H9 (cell line): Measurements from ENCODE around the gene RAP1GDS1. TPM values are rescaled to one million over a fixed set of nuclear protein-coding genes. Genes with fewer than 3 reads are reported as not detected.

Source experiments
- DNase-seq: peaks from one replicate; pipeline ENCODE4 v3.0.0-alpha.2; 2017
- H2AFZ ChIP-seq: one replicate; pipeline ENCODE4 v1.6.1; 2013; ENCODE audit warnings: mild to moderate bottlenecking, low read length, control low read depth, moderate library complexity
- H2AK5ac ChIP-seq: 2 replicates; pipeline ENCODE4 v1.6.1; 2013; ENCODE audit warnings: low read length, control low read depth, mixed read lengths; ENCODE audit not compliant: insufficient read length
- H2BK120ac ChIP-seq: one replicate; pipeline ENCODE4 v1.6.1; 2013; ENCODE audit warnings: low read depth, mild to moderate bottlenecking, low read length, control low read depth, inconsistent platforms; ENCODE audit not compliant: poor library complexity, severe bottlenecking
- H2BK12ac ChIP-seq: 2 replicates; pipeline ENCODE4 v1.6.1; 2013; ENCODE audit warnings: low read length, control low read depth, mixed read lengths, low read depth; ENCODE audit not compliant: insufficient read length
- H2BK15ac ChIP-seq: 2 replicates; pipeline ENCODE4 v1.6.1; 2013; ENCODE audit warnings: low read depth, low read length, control low read depth
- H2BK20ac ChIP-seq: one replicate; pipeline ENCODE4 v1.6.1; 2013; ENCODE audit warnings: low read depth, mild to moderate bottlenecking, low read length, control low read depth, inconsistent platforms; ENCODE audit not compliant: poor library complexity, severe bottlenecking
- H2BK5ac ChIP-seq: 2 replicates; pipeline ENCODE4 v1.6.1; 2013; ENCODE audit warnings: low read length, control low read depth, mixed read lengths; ENCODE audit not compliant: insufficient read length
- H3K14ac ChIP-seq: 2 replicates; pipeline ENCODE4 v1.6.1; 2013; ENCODE audit warnings: low read length, control low read depth; ENCODE audit not compliant: insufficient read depth
- H3K18ac ChIP-seq: 2 replicates; pipeline ENCODE4 v1.6.1; 2013; ENCODE audit warnings: low read depth, mild to moderate bottlenecking, mixed read lengths, low read length, control low read depth; ENCODE audit not compliant: insufficient read length
- H3K23ac ChIP-seq: 2 replicates; pipeline ENCODE4 v1.6.1; 2013; ENCODE audit warnings: low read length, control low read depth, mixed read lengths, low read depth; ENCODE audit not compliant: insufficient read length
- H3K23me2 ChIP-seq: 2 replicates; pipeline ENCODE4 v1.6.1; 2013; ENCODE audit warnings: low read depth, mild to moderate bottlenecking, mixed read lengths, low read length, control low read depth; ENCODE audit not compliant: insufficient read length, poor library complexity, severe bottlenecking
- H3K27ac ChIP-seq: 2 replicates; pipeline ENCODE4 v1.5.1; 2013; ENCODE audit warnings: low read length, control low read depth, mixed read lengths, low read depth; ENCODE audit not compliant: insufficient read length
- H3K27me3 ChIP-seq: 2 replicates; pipeline ENCODE4 v1.6.1; 2013; ENCODE audit warnings: low read length, control low read depth, inconsistent platforms; ENCODE audit not compliant: insufficient read depth
- H3K4ac ChIP-seq: 2 replicates; pipeline ENCODE4 v1.6.1; 2013; ENCODE audit warnings: low read depth, mild to moderate bottlenecking, control low read depth, inconsistent platforms, low read length, moderate library complexity
- H3K4me1 ChIP-seq: 2 replicates; pipeline ENCODE4 v1.6.1; 2013; ENCODE audit warnings: low read length, control low read depth, inconsistent platforms; ENCODE audit not compliant: insufficient read depth
- H3K4me2 ChIP-seq: 2 replicates; pipeline ENCODE4 v1.6.1; 2013; ENCODE audit warnings: low read length, control low read depth, mixed read lengths; ENCODE audit not compliant: insufficient read length, insufficient read depth
- H3K56ac ChIP-seq: 2 replicates; pipeline ENCODE4 v1.6.1; 2013; ENCODE audit warnings: low read depth, mild to moderate bottlenecking, mixed read lengths, low read length, control low read depth; ENCODE audit not compliant: insufficient read length
- H3K79me1 ChIP-seq: 2 replicates; pipeline ENCODE4 v1.6.1; 2013; ENCODE audit warnings: low read depth, mild to moderate bottlenecking, moderate library complexity, low read length, control low read depth, inconsistent platforms; ENCODE audit not compliant: insufficient read depth, poor library complexity, severe bottlenecking
- H3K79me2 ChIP-seq: 2 replicates; pipeline ENCODE4 v1.6.1; 2013; ENCODE audit warnings: low read length, control low read depth, inconsistent platforms; ENCODE audit not compliant: insufficient read depth
- H3K9ac ChIP-seq: 2 replicates; pipeline ENCODE4 v1.6.1; 2013; ENCODE audit warnings: low read length, control low read depth, mixed read lengths; ENCODE audit not compliant: insufficient read length; ENCODE audit errors: extremely low read depth
- H3K9me3 ChIP-seq: one replicate; pipeline ENCODE4 v1.6.1; 2013; ENCODE audit warnings: low read depth, low read length, inconsistent platforms; ENCODE audit not compliant: control insufficient read depth
- H3T11ph ChIP-seq: one replicate; pipeline ENCODE4 v1.6.1; 2013; ENCODE audit warnings: mild to moderate bottlenecking, low read length, control low read depth, inconsistent platforms
- H4K20me1 ChIP-seq: one replicate; pipeline ENCODE4 v1.6.1; 2013; ENCODE audit not compliant: control insufficient read depth, insufficient read length, insufficient read depth
- H4K5ac ChIP-seq: 2 replicates; pipeline ENCODE4 v1.6.1; 2013; ENCODE audit warnings: low read depth, mild to moderate bottlenecking, mixed read lengths, low read length, control low read depth; ENCODE audit not compliant: insufficient read length
- H4K8ac ChIP-seq: replicated peaks from 2 replicates; pipeline ENCODE4 v1.6.1; 2013; ENCODE audit warnings: low read length, control low read depth, mixed read lengths, low read depth; ENCODE audit not compliant: insufficient read length
- H4K91ac ChIP-seq: 2 replicates; pipeline ENCODE4 v1.6.1; 2013; ENCODE audit warnings: low read depth, mild to moderate bottlenecking, moderate library complexity, mixed read lengths, low read length, control low read depth; ENCODE audit not compliant: insufficient read length
- H3K27ac Mint-ChIP-seq, 3 experiments: 2 replicates in 2 of 3; 3 replicates in 1 of 3; pipeline ENCODE4 v1.8.0; 2020 to 2021; ENCODE audit warnings: mixed read lengths in 3 of 3, mild to moderate bottlenecking in 1 of 3, moderate library complexity in 1 of 3
- H3K27me3 Mint-ChIP-seq: 2 replicates; pipeline ENCODE4 v1.8.0; 2021; ENCODE audit warnings: low read depth, mild to moderate bottlenecking, moderate library complexity, mixed read lengths
- H3K36me3 Mint-ChIP-seq, 3 experiments: 2 replicates in 2 of 3; 3 replicates in 1 of 3; pipeline ENCODE4 v1.8.0; 2020 to 2021; ENCODE audit warnings: low read depth in 3 of 3, mixed read lengths in 3 of 3; ENCODE audit not compliant: insufficient read depth in 1 of 3
- H3K4me1 Mint-ChIP-seq, 2 experiments: 2 replicates each; pipeline ENCODE4 v1.8.0; 2020; ENCODE audit warnings: mixed read lengths in 2 of 2
- H3K4me3 Mint-ChIP-seq, 2 experiments: 2 replicates in 1 of 2; 3 replicates in 1 of 2; pipeline ENCODE4 v1.8.0; 2020 to 2021; ENCODE audit warnings: mild to moderate bottlenecking in 2 of 2, mixed read lengths in 2 of 2, moderate library complexity in 1 of 2
- H3K9me3 Mint-ChIP-seq, 2 experiments: 2 replicates in 1 of 2; 3 replicates in 1 of 2; pipeline ENCODE4 v1.8.0; 2020; ENCODE audit warnings: mild to moderate bottlenecking in 2 of 2, mixed read lengths in 2 of 2, moderate library complexity in 1 of 2
- total RNA-seq: library from RNA; stranded (reverse); gene quantifications from 2 replicates; pipeline ENCODE4 v1.2.1, GENCODE V29; 2021
- TF ChIP-seq, protein P1 (sequence below): fragments of 200-600 bp; sonication (generic); conservative IDR thresholded peaks from 3 replicates; pipeline ENCODE4 v1.8.0; 2021; ENCODE audit warnings: antibody characterized with exemption, mild to moderate bottlenecking

Gene RAP1GDS1
- total RNA-seq, 1 experiment from 2014 or later, result 25.2 TPM

DNA sequence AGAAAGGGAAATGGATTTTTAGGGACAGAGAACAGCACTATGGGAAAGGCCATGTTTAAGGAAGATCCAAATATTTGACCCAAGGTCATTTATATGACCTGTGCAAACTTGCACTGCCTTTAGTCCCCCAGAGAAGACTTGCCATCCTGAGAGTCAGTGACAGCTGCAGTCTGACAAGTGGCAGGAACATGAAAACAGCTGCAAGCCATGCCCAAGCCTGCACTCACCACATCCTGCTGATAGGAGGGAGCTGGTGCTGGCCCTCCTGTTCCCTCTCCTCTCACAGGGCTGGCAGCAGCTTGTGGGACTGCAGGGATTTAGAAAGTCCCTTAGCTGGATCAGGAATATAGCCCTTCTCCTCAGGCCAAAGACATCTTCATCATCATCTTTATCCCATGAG is 187.7 kb downstream of the RAP1GDS1 start:
- Mint-ChIP-seq H3K27ac (no peak overlapping the region), H3K4me1 (no peaks in the 10 kb centered on the region)
- no peak overlapping the region for H3K56ac ChIP-seq

More for the DNA sequence above, 187.7 kb downstream of the RAP1GDS1 start:
- TF ChIP-seq, protein P1, sequence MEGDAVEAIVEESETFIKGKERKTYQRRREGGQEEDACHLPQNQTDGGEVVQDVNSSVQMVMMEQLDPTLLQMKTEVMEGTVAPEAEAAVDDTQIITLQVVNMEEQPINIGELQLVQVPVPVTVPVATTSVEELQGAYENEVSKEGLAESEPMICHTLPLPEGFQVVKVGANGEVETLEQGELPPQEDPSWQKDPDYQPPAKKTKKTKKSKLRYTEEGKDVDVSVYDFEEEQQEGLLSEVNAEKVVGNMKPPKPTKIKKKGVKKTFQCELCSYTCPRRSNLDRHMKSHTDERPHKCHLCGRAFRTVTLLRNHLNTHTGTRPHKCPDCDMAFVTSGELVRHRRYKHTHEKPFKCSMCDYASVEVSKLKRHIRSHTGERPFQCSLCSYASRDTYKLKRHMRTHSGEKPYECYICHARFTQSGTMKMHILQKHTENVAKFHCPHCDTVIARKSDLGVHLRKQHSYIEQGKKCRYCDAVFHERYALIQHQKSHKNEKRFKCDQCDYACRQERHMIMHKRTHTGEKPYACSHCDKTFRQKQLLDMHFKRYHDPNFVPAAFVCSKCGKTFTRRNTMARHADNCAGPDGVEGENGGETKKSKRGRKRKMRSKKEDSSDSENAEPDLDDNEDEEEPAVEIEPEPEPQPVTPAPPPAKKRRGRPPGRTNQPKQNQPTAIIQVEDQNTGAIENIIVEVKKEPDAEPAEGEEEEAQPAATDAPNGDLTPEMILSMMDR, result no peak
- H3K27ac ChIP-seq, result no peak overlapping the region
- H3K9me3 ChIP-seq, result no peaks in the 10 kb centered on the region
- Mint-ChIP-seq H3K4me3 (no peak overlapping the region), H3K27me3 (no peaks in the 10 kb centered on the region), H3K36me3 (peaks cover 0 to 1% (median 0%) of the 10 kb centered on the region in 3 experiments; a peak in 2 of 7 replicates), H3K9me3 (peaks cover 4 to 8% of the 10 kb centered on the region in 2 experiments; a peak in 1 of 5 replicates)
- H3K4me1 ChIP-seq, result no peaks in the 10 kb centered on the region
- H3K9ac ChIP-seq, result no peak overlapping the region
- H2BK120ac ChIP-seq, result no peak overlapping the region
- no peaks in the 10 kb centered on the region for H3K23me2 ChIP-seq
- no peak overlapping the region for H2AFZ ChIP-seq
- H2BK20ac ChIP-seq, result no peak overlapping the region
- H3K4me2 ChIP-seq, result no peak overlapping the region
- H2BK5ac ChIP-seq, result no peak overlapping the region
- no peak overlapping the region for H2BK12ac ChIP-seq
- H3K14ac ChIP-seq, result no peak overlapping the region
- no peaks in the 10 kb centered on the region for H3K79me2 ChIP-seq
- no peaks in the 10 kb centered on the region for H3K27me3 ChIP-seq
- H3K18ac ChIP-seq, result no peak overlapping the region
- H4K8ac ChIP-seq, result no peak overlapping the region
- H4K91ac ChIP-seq, result no peak overlapping the region
- no peak overlapping the region for H2BK15ac ChIP-seq
- DNase-seq, result no peak
- no peak overlapping the region for H4K5ac ChIP-seq
- no peaks in the 10 kb centered on the region for H3K79me1 ChIP-seq
- H3T11ph ChIP-seq, result no peak overlapping the region
- no peaks in the 10 kb centered on the region for H4K20me1 ChIP-seq
- no peak overlapping the region for H3K23ac ChIP-seq
- H2AK5ac ChIP-seq, result no peak overlapping the region
- no peak overlapping the region for H3K4ac ChIP-seq
